Articular chondrocyte of knee joint (primary cell): ENCODE measurements around the gene CHRNA7. TPM values are rescaled to one million over a fixed set of nuclear protein-coding genes. Genes with fewer than 3 reads are reported as not detected.

Source experiments
- small RNA-seq: library from RNA; depleted of rRNA; stranded (forward); fragments of <200 nt; gene quantifications from one replicate; pipeline ENCODE3, GENCODE V24; 2012
- total RNA-seq: library from RNA; depleted of rRNA; stranded (reverse); fragments of >200 nt; gene quantifications from 2 replicates; pipeline ENCODE4 v1.2.3, GENCODE V29; 2012

Gene CHRNA7
- 0.22 and 0.65 TPM in 2 replicates for total RNA-seq

DNA sequence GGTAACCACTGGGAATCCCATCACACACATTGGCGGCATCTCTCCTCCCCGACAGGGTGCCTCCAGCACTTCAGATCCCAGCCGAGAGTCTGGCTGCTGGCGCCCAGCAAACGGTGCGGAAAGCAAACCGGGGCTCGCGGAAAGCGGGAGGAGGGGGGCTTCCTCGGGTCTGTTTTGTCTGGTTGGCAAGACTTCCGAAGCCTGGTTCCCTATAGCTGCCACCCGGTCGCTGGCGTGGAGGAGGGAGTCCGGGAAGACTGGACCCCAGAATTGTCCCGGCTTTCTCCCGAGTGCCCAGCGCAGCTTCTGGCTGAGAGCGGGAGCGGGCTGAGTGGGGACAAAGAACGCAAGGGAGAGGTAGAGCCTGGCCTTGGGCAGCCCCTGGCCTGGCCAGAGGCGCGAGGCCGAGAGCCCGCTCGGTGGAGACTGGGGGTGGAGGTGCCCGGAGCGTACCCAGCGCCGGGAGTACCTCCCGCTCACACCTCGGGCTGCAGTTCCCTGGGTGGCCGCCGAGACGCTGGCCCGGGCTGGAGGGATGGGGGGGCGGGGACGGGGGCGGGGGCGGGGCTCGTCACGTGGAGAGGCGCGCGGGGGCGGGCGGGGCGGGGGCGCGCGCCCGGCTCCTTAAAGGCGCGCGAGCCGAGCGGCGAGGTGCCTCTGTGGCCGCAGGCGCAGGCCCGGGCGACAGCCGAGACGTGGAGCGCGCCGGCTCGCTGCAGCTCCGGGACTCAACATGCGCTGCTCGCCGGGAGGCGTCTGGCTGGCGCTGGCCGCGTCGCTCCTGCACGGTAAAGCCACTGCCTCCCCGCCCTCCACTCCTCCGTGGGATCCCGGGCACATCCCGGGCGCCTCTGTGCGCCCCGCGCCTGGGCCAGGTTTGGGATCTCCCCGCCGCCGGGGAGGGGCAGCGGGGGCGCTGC lies at the start of gene CHRNA7:
Gene CHRNA7, plus strand, starts transcription at position 654 of the 920 bp plus-strand sequence. Its CDS starts 80 bp downstream, at position 734.

Small RNAs within 50 kb of the gene (small RNA-seq; reads per million reads assigned to genes)
- not detected for gene RF00019

Other genes starting within 250 kb of the CHRNA7 start
- gene OTUD7A, start 159.8 kb upstream of the CHRNA7 start, total RNA-seq: 0.91 and 1.2 TPM in 2 replicates